ENCODE data around the gene STK11.
"Not testable (repeated sequence)": the region's sequence is repeated elsewhere in the genome, so short reads cannot be mapped to it uniquely, and the experiment has no call there.

STK11 gene

DNA sequence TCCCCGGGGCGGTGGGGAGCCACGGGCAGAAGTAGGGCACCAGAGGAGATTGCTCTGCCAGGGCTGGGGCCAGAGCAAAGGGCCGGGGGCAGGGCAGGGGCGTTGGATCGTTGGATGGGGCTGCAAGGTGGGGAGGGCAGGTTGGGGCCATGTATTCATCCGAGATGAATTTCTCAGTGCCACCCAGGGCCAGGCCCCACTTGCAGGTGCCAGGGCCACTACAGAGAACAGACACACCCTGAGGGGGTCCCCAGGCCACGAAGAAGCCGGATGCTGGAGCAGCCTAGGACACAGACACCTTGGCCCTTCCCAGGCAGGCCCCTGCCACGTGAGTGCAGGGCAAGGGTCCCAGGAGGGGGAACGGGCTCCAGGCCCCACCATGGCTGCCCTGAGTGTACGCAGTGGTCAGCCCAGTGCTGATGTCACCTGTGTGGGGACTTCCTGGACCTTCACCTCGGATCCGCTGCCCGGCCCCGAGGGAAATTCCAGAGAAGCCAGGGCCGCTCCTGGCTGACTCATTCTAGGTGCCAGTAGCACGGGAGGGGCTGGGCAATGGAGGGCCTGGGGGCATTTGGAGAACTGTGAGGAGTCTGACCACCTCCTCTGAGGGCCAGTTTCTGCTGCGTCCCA, 21.9 kb upstream of the STK11 start:
- Histone ChIP-seq H3K27ac (ENCODE audit: low read depth, low read length) (peak overlapping the region; percentile 56), H3K9ac (ENCODE audit: low read length) (no peak overlapping the region), H3K4me1 (ENCODE audit: control insufficient read depth in 1 of 2, insufficient read depth in 2 of 2, low read length in 2 of 2) (peaks cover 29 to 31% of the 10 kb centered on the region in 2 experiments), H3K79me1 (ENCODE audit: low read length) (peaks cover 24% of the 10 kb centered on the region), H3K23ac (ENCODE audit: low read length) (no peak overlapping the region), H4K8ac (ENCODE audit: low read depth, low read length) (peak overlapping the region; percentile 68), H2BK120ac (ENCODE audit: insufficient read depth, low read length, poor library complexity) (peak overlapping the region; percentile 67), H4K12ac (ENCODE audit: low read depth, low read length) (peak overlapping the region; percentile 76), H2BK12ac (ENCODE audit: low read length) (peak overlapping the region; percentile 99), H3K18ac (ENCODE audit: low read length) (peak overlapping the region; percentile 67), H4K91ac (ENCODE audit: low read depth, low read length) (peak overlapping the region; percentile 89), H3K79me2 (ENCODE audit: control insufficient read depth, insufficient read depth, low read length, poor library complexity) (no peaks in the 10 kb centered on the region), H2AFZ (ENCODE audit: insufficient read depth, low read length, poor library complexity) (peak overlapping the region; percentile 57), H3K14ac (ENCODE audit: low read length) (peak overlapping the region; percentile 87), H3K9me3 (ENCODE audit: insufficient read depth, low read depth, low read length) (no peaks in the 10 kb centered on the region), H3K4me3 (ENCODE audit: low read depth, low read length) (no peak overlapping the region), H3K36me3 (ENCODE audit: control insufficient read depth in 1 of 2, insufficient read depth in 2 of 2, low read length in 2 of 2) (no peaks in the 10 kb centered on the region), H3K27me3 (ENCODE audit: insufficient read depth, low read length) (no peaks in the 10 kb centered on the region), H2AK5ac (ENCODE audit: low read length) (peak overlapping the region; percentile 96), H3K4ac (ENCODE audit: low read depth, low read length) (peak overlapping the region; percentile 58), H2BK5ac (ENCODE audit: low read depth, low read length, poor library complexity) (peak overlapping the region; percentile 77), H3K4me2 (ENCODE audit: low read length) (no peak overlapping the region)
- peak; percentile 99 for DNase-seq
- WGBS (ENCODE audit: extremely low coverage, insufficient coverage, insufficient read length) = no CpG with 5 or more reads among the region's 19 CpGs

DNA sequence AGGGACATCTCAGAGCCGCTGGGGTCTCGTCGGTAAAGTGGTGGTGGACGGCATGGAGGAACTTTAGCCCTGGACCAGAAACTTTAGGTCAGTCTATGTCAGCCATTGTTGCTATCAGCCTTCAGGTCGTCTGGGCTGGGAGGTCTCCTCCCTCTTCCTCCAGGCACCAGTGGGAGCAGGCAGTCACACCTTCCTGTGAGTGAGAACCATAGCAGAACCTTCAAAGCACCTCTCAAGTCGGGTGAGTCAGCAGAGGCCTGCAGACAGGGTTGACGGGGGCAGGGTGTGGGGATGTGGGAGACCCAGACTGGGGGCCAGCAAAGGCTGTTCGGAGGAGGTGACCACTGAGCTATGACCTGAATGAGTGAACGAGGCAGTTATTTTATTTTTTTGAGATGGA, 16.2 kb upstream of the STK11 start:
- peak overlapping the region; percentile 95 for H2BK120ac ChIP-seq (ENCODE audit: insufficient read depth, low read length, poor library complexity)
- peak overlapping the region; percentile 95 for H4K91ac ChIP-seq (ENCODE audit: low read depth, low read length)
- H3K14ac ChIP-seq (ENCODE audit: low read length) = peak overlapping the region; percentile 80
- peak overlapping the region; percentile 58 for H3K27ac ChIP-seq (ENCODE audit: low read depth, low read length)
- peak overlapping the region; percentile 96 for H2BK12ac ChIP-seq (ENCODE audit: low read length)
- H3K4me1 ChIP-seq (ENCODE audit: control insufficient read depth in 1 of 2, insufficient read depth in 2 of 2, low read length in 2 of 2) = peaks cover 8 to 9% of the 10 kb centered on the region in 2 experiments
- H2AK5ac ChIP-seq (ENCODE audit: low read length) = peak overlapping the region; percentile 62
- no peaks in the 10 kb centered on the region for H3K27me3 ChIP-seq (ENCODE audit: insufficient read depth, low read length)
- no peak for DNase-seq
- H3K4me3 ChIP-seq (ENCODE audit: low read depth, low read length) = no peak overlapping the region
- peak overlapping the region; percentile 37 for H2AFZ ChIP-seq (ENCODE audit: insufficient read depth, low read length, poor library complexity)
- peak overlapping the region; percentile 59 for H4K12ac ChIP-seq (ENCODE audit: low read depth, low read length)
- no peaks in the 10 kb centered on the region for H3K36me3 ChIP-seq (ENCODE audit: control insufficient read depth in 1 of 2, insufficient read depth in 2 of 2, low read length in 2 of 2)
- peaks cover 10% of the 10 kb centered on the region for H3K79me1 ChIP-seq (ENCODE audit: low read length)
- peak overlapping the region; percentile 82 for H4K8ac ChIP-seq (ENCODE audit: low read depth, low read length)
- no peak overlapping the region for H3K9ac ChIP-seq (ENCODE audit: low read length)
- H2BK5ac ChIP-seq (ENCODE audit: low read depth, low read length, poor library complexity) = peak overlapping the region; percentile 81
- no peaks in the 10 kb centered on the region for H3K9me3 ChIP-seq (ENCODE audit: insufficient read depth, low read depth, low read length)
- H3K18ac ChIP-seq (ENCODE audit: low read length) = peak overlapping the region; percentile 61
- H3K4me2 ChIP-seq (ENCODE audit: low read length) = no peak overlapping the region
- no CpG with 5 or more reads among the region's 9 CpGs for WGBS (ENCODE audit: extremely low coverage, insufficient coverage, insufficient read length)
- peak overlapping the region; percentile 73 for H3K4ac ChIP-seq (ENCODE audit: low read depth, low read length)
- no peak overlapping the region for H3K23ac ChIP-seq (ENCODE audit: low read length)
- no peaks in the 10 kb centered on the region for H3K79me2 ChIP-seq (ENCODE audit: control insufficient read depth, insufficient read depth, low read length, poor library complexity)

DNA sequence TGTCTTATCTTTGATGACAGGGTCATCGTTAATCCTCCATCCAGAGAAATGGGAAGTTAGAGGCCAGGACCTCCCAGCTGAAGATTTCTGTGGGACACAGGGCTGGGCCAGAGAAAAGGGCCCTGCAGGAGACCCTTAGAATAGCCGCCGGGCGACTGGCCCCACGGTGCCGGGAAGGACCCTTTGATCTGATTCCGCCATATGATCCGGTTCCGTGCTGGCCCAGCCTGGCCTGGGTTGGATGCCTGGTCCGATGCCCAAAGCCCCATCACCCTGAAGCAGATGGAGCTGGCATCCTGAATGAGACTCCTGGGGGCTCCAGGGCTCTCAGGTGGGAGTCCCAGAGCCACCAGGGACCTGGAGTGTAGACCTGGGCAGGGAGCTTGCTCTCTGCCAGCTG, 6.0 kb upstream of the STK11 start:
- no CpG with 5 or more reads among the region's 10 CpGs for WGBS (ENCODE audit: extremely low coverage, insufficient coverage, insufficient read length)
- Histone ChIP-seq H3K4ac (ENCODE audit: low read depth, low read length) (no peak overlapping the region), H3K23ac (ENCODE audit: low read length) (no peak overlapping the region), H3K27me3 (ENCODE audit: insufficient read depth, low read length) (no peaks in the 10 kb centered on the region), H4K12ac (ENCODE audit: low read depth, low read length) (no peak overlapping the region), H4K8ac (ENCODE audit: low read depth, low read length) (no peak overlapping the region), H3K79me2 (ENCODE audit: control insufficient read depth, insufficient read depth, low read length, poor library complexity) (peaks cover 1% of the 10 kb centered on the region), H3K18ac (ENCODE audit: low read length) (no peak overlapping the region), H3K36me3 (ENCODE audit: control insufficient read depth in 1 of 2, insufficient read depth in 2 of 2, low read length in 2 of 2) (no peaks in the 10 kb centered on the region), H3K27ac (ENCODE audit: low read depth, low read length) (no peak overlapping the region), H2AK5ac (ENCODE audit: low read length) (no peak overlapping the region), H2BK5ac (ENCODE audit: low read depth, low read length, poor library complexity) (no peak overlapping the region), H3K4me2 (ENCODE audit: low read length) (no peak overlapping the region), H2BK12ac (ENCODE audit: low read length) (no peak overlapping the region), H3K79me1 (ENCODE audit: low read length) (peaks cover 1% of the 10 kb centered on the region), H3K4me3 (ENCODE audit: low read depth, low read length) (no peak overlapping the region), H2AFZ (ENCODE audit: insufficient read depth, low read length, poor library complexity) (no peak overlapping the region), H3K9ac (ENCODE audit: low read length) (no peak overlapping the region), H3K4me1 (ENCODE audit: control insufficient read depth in 1 of 2, insufficient read depth in 2 of 2, low read length in 2 of 2) (no peaks in the 10 kb centered on the region), H4K91ac (ENCODE audit: low read depth, low read length) (no peak overlapping the region), H2BK120ac (ENCODE audit: insufficient read depth, low read length, poor library complexity) (no peak overlapping the region), H3K14ac (ENCODE audit: low read length) (no peak overlapping the region), H3K9me3 (ENCODE audit: insufficient read depth, low read depth, low read length) (no peaks in the 10 kb centered on the region)
- DNase-seq = no peak

DNA sequence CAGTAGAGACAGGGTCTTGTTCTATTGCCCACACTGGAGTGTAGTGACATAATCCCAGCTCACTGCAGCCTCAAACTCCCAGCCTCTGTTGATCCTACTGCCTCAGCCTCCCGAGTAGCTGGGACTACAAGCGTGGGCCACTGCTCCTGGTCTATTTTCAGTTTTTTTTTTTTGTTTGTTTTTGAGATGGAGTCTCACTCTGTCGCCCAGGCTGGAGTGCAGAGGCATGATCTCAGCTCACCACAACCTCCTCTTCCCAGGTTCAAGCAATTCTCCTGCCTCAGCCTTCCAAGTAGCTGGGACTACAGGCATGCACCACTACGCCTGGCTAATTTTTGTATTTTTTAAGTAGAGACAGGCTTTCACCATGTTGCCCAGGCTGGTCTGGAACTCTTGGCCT, 5.0 kb upstream of the STK11 start:
- not testable (repeated sequence) for H3K79me1 ChIP-seq (ENCODE audit: low read length); H2BK5ac ChIP-seq (ENCODE audit: low read depth, low read length, poor library complexity); H3K18ac ChIP-seq (ENCODE audit: low read length); H4K91ac ChIP-seq (ENCODE audit: low read depth, low read length); H3K27me3 ChIP-seq (ENCODE audit: insufficient read depth, low read length); H3K14ac ChIP-seq (ENCODE audit: low read length); H4K8ac ChIP-seq (ENCODE audit: low read depth, low read length); H3K4ac ChIP-seq (ENCODE audit: low read depth, low read length); H3K23ac ChIP-seq (ENCODE audit: low read length); H3K4me1 ChIP-seq (ENCODE audit: control insufficient read depth in 1 of 2, insufficient read depth in 2 of 2, low read length in 2 of 2); H3K79me2 ChIP-seq (ENCODE audit: control insufficient read depth, insufficient read depth, low read length, poor library complexity); H2AFZ ChIP-seq (ENCODE audit: insufficient read depth, low read length, poor library complexity); H3K9me3 ChIP-seq (ENCODE audit: insufficient read depth, low read depth, low read length); H2BK12ac ChIP-seq (ENCODE audit: low read length); H3K4me3 ChIP-seq (ENCODE audit: low read depth, low read length); DNase-seq; H3K4me2 ChIP-seq (ENCODE audit: low read length); H4K12ac ChIP-seq (ENCODE audit: low read depth, low read length); H3K27ac ChIP-seq (ENCODE audit: low read depth, low read length); H3K36me3 ChIP-seq (ENCODE audit: control insufficient read depth in 1 of 2, insufficient read depth in 2 of 2, low read length in 2 of 2); H2BK120ac ChIP-seq (ENCODE audit: insufficient read depth, low read length, poor library complexity); H2AK5ac ChIP-seq (ENCODE audit: low read length); H3K9ac ChIP-seq (ENCODE audit: low read length)
- no CpG with 5 or more reads among the region's 4 CpGs for WGBS (ENCODE audit: extremely low coverage, insufficient coverage, insufficient read length)

Data from trophoblast cell (in vitro differentiated cells and primary cell).